Raji (cell line): ENCODE measurements around the gene UBE2F.

Source experiments
- POLR2A ChIP-seq: IDR thresholded peaks from 2 replicates; pipeline ENCODE4 v1.6.1; 2011; ENCODE audit warnings: low read depth, low read length, control low read depth; ENCODE audit not compliant: insufficient read depth

The UBE2F gene

DNA sequence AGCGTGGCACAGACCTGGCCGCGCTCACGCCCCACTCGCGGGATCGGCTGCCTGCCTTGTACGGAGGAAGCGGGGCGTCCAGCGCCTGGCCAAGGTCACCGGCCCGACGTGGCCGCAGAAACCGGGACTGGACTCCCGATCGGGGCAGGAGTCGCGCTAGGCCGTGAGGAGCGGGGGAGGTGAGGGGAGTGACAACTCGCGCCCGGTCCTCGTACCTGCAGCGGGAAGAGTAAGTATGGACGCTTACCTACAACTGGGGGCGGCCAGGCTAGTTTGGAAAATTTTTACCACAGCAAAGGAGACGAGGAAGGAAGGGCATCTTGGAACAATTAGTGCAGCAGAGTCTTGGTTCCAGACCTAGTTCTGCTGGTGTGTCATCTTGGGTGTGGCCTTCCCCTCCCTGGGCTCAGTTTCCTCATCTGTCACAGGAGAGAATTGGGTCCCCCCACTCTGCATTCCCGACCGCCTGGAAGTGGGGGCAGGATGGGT lies 693 bp downstream of the UBE2F start:
- TF ChIP-seq POLR2A, result no peak

DNA sequence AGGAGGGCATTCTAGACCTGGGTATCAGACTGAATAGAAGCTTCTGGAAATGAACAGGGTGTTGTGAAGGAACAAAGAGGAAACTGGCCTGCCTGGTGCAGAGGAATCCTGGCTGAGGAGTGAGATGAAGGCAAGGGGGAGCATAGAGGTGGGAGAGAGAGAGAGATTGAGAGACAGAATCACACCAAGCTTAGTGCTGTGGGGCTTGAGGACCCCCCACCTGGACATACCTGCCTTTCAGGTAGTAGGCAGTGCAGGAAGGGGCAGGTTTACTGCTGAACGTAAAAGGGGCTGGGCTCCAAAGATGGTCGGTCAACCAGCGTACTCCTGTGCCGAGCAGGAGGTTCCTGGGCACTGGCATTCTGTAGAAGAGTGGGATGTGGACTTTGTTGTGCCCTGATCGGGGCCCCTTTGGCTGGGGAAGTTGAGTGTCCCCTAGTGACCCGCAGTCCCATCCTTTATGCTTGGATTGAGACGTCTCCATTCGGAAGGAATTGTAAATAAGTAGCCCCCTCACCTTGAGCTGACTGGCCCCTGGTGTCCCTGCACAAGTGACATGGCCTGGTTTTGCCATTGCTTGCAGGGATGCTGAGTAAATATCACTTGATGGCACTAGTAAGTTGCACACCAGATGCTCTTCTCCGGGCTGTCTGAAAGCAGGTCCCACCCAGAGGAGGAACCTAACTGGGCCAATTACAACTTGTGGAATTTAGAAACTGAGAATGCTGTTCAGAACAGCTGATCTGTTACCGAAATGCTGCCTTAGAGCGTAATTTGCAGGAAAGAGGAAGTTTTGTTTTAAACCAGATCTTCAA lies 1.4 kb downstream of the UBE2F start:
- TF ChIP-seq POLR2A, result no peak; the same call in 1 of the 2 replicates

DNA sequence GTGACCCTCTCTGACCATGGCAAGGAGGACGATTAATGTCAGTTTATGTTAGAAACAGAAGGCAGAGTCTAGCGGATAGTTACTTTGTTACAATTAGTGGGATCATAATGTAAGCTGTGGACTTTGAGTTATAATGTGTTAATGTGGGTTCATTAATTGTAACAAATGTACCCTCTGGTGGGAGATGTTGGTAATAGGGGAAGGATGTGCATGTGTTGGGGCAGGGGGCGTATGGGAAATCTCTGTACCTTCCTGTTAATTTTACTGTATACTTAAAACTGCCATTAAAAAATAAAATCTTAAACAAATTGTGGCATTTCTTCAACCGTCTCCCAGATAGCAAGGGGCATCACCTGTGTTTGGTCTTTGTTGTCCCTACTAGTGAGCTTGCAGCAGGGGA lies 4.8 kb downstream of the UBE2F start:
- no peak for TF ChIP-seq POLR2A

DNA sequence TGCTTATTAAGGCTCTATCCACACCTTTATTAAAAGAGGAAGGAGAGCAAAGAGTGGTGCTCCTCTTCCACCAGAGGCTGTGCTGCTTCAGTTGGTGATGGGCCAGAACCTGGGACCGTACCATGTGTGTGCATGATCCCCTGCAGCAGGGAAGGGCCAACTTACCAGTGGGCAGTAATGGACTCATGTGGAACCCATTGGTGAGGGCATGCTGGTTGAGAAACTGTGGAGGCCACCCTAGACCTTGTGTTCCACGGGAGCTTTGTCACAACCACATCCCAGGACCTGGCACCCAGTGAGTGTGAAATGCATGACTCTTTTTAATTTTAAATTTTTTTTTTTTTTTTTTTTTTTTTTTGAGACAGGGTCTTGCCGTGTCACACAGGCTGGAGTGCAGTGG lies 5.4 kb downstream of the UBE2F start:
- no peak for TF ChIP-seq POLR2A

DNA sequence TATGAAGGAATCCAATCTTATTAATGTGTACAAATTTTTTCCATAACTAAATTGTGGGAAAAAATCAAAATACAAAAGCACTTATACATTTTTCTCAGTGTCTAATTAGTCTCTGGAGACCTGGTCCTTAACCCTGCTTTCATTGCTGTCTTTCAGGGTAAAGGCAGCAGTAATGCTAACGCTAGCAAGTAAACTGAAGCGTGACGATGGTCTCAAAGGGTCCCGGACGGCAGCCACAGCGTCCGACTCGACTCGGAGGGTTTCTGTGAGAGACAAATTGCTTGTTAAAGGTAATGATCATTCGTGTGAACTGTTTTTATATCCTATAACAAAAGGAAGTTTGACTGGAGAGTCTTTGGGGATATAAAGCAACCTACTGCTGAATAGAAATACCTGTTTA lies 6.1 kb downstream of the UBE2F start:
- TF ChIP-seq POLR2A, result no peak

DNA sequence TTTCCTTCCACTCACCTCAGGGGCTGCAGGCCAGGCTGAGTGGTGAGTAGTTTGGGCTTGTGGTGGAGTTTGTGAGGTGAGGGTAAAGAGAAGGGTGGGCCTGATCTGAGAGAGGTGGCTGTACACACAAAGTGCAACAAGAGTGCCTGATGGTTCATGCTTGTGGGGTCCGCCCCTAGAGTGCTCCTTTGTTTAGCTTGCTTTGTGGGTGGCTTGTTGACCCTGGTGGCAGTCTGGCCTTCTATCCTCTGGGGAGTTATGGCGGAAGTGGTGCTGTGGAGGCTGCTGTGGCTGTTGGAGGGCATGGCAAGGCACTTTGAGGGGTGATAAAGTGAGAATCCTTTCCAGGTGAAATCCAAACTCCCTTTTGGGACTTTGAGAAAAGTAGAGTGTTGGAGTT lies 10.6 kb downstream of the UBE2F start:
- TF ChIP-seq POLR2A, result no peak

DNA sequence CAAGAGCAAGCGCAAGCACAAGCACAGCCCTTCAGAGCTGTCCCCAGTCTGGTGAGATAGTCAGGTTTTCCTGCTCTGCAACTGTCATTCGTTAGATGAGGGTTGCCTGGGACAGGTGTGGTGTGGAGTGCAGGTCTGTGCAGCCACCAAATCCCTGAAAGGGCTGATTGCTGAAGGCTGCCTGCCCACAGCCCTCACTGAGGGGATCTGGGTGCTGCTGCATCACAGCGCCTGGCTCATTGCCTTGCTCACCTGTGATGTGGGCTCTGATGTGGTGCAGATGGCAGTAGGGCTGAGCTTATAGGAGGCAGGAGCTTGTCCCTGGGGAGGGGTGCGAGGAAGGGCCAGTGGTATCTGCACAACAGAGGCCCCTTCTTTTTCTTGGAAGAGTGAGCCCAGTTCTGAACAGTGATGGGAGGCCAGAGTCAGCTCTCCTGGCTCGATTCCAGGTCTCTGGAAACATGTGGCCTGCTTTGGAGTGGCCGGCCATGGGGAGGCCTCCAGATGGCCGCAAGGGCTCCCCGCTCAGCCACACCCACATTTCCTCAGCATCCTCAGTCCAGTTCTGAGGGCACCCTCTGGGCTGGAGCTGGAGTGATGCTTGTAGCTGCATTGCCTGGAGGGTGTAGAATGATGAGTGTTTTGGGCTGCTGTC lies 11.4 kb downstream of the UBE2F start:
- no peak for TF ChIP-seq POLR2A

DNA sequence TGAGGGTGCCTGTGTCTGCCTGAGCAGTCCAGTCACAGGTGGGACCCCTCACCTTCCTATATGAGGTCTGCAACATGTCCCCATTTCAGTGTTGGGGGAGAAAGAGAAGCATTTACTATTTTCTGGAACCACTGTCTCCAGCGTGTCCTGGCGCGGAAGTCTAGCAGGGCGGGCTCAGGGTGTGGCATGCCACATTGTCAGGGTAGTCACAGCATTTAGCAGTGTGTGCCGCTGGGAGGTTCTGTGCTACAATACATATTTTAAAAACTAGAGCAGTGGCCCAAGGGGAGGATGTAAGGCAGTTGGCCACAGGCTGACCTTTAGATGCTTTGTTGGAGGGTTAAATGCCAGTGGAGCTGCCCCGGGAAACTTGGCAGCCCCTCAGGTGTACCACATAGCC lies 12.5 kb downstream of the UBE2F start:
- TF ChIP-seq POLR2A, result no peak

DNA sequence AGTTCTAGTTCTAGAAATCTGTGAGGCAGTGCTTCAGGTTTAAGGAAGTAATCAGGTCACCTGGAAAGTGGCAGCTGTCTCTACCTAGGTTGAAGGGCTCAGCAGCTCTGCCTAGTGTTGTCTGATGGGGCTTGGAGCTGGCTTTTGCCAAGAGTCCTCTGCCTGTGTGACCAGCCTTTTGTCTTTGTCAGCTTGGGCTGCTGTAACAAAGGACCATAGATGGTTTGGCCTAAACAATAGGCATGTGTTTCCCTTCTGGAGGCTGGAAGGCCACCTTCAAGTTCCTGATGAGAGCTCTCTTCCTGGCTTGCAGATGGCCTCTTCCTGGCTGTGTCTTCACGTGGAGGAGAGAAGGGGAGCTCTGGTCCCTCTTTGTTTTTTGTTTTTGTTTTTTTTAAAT lies 13.3 kb downstream of the UBE2F start:
- no peak for TF ChIP-seq POLR2A

DNA sequence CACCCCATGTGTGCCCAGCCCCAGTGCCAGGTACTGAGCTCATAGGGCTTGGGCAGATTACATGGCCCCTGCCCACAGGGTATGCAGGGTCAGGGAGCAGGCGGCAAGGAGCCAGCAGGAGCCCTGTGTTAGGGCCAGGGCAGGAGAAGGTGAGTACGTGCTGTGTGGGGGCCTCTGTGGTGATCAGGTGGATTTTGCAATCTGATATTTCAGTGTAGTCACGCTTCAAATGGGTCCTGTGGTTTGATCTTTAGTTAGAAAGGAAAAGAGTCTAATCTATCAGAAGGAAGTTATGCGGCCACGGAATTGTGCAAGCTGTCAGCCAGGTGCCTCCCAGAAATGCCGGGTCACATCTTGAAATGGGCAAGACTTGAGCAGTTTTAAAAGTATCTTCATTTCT lies 13.9 kb downstream of the UBE2F start:
- no peak for TF ChIP-seq POLR2A

DNA sequence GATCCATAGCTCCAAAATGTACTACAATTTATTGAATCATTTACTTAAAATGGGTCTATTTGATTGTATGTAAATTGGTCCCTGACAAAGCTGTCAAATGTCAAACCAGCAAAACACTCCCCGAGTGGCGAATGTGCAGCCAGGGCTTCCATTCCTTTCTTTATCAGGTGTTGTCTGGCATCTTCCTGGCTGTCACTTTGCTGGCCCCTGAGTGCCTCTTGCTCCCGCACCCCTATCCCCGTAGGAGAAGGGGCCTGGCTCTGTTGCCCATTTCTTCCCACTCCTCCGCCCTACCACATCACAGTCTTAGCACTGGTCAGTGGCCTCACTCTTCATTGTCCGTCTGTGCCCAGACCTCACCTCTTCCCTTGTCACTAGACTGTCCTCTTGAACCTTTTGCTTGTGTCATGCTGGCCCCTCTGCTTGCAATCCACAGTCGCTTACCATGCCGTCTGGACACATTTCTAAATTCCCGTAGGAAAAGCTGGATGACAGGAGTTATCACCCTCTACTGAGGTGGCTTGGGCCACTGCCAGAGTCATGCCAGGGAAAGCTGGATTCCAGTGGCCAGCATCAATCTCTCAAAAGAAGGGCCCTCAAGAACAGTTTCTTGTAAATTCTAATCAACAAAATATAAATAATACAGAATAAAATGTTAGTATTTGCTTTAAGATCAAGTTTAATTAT lies 15.4 kb downstream of the UBE2F start:
- no peak for TF ChIP-seq POLR2A

DNA sequence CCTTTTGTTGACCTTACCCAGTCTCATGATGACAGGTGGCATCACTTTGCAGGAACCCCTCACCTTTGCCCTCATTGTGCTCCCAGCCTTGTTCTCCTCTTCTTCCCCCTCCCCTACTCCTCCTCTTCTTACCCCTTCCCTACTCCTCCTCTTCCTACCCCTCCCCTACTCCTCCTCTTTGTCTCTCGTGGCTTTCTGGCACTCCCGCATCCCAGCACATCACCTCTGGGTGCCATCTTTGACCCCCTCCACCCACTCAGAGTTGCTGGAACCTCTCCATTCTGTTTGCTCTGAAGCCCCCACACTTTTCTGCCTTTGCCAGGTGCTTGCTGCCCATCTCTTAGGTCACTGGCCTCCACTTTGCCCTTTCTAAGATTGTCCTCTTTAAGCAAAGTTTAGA lies 17.1 kb downstream of the UBE2F start:
- TF ChIP-seq POLR2A, result no peak

DNA sequence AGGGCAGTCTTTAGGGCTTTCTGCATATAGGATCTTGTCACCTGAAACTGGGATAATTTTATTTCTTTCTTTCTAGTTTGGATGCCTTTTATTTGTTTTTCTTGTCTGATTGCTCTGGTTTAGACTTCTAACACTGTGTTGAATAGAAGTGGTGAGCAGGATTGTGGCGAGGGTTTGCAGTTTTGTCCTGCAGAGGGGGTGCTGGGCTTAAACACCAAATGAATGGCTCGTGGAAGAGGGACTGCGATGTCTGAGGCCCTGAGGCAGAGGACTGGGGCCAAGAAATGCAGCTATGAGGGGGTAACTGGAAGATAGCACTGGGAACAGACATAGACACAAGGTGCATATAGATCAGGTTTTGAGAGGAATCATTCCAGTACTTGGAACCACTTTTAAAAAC lies 20.5 kb downstream of the UBE2F start:
- TF ChIP-seq POLR2A, result no peak

DNA sequence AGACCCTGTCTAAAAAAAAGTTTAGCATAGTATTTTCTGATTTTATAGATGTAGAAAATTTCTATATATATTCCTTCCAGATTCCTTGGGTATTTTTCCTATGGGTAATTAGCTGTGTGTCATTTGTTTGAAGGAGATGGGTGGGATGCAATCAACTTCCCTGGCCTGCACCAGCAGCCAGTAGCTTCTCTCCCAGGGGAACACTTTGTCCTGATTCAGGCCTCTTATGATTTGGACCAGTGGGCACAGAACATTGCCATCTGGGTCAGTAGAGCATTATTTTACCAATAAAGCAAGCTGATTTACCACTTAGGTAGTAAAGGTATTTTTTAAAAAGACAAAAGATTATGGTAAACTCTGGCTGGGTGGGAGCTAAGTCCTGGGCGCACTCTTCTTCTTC lies 26.9 kb downstream of the UBE2F start:
- no peak for TF ChIP-seq POLR2A

DNA sequence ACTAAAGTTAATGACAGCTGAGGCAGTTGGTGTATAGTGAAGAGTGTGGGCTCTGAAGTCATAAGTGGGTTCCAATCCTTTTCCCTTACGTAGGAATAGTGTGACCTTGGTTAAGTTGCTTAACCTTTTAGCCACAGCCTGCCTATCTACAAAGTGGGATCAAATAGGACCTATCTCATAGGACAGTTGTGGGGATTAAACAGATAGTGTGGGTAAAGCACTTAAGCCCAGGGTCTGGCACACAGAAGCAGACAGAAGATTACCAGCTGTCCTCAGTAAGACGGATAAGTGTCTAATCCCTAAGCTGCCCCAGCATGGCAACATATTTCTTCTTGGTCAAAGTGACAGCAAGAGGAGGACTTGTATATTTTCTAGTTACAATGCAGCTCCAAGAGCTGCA lies 28.2 kb downstream of the UBE2F start:
- no peak for TF ChIP-seq POLR2A
